GM21423 (cell line): ENCODE results near the gene OR6C6.
"Not testable (repeated sequence)": the region's sequence is repeated elsewhere in the genome, so short reads cannot be mapped to it uniquely, and the experiment has no call there.

Experiments used
- ATAC-seq: cut with Tn5 transposase; IDR thresholded peaks from one replicate; pipeline ENCODE4 v1.9.1; 2021; ENCODE audit warnings: mild to moderate bottlenecking, moderate library complexity; ENCODE audit not compliant: unreplicated experiment

OR6C6 gene

DNA sequence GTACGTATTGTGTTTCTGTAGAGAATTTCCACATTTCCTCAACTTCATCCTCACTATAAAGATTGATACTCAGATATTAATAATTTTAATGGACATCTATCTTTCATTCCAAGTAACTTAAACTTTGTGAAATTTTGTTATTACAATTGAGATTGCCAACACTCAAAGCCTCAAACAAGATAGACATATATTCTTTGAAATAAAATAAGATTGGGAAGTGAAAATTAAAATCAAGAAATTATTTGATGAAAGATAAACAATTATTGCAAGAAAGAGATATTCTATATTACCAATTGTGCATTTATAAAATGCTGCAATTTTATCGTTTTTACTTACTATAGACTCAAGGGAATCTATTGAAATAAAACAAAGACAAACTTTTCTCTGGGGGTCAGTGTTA lies at the start of gene OR6C6:
OR6C6 (minus strand) TSS at position 101 of the 400 bp plus-strand sequence. CDS start 1,337 bp downstream, outside the sequence.
- no peak for ATAC-seq

- no peak for ATAC-seq
Measured at GRCh38 chr12:55336002-55336401, 39.6 kb upstream of the OR6C6 start.

- ATAC-seq = no peak
Measured at GRCh38 chr12:55330446-55330845, 34.1 kb upstream of the OR6C6 start, which contains the start of gene OR6C3. OR6C3 (plus strand) TSS chr12:55330746; CDS start chr12:55331701, 955 bp downstream.

DNA sequence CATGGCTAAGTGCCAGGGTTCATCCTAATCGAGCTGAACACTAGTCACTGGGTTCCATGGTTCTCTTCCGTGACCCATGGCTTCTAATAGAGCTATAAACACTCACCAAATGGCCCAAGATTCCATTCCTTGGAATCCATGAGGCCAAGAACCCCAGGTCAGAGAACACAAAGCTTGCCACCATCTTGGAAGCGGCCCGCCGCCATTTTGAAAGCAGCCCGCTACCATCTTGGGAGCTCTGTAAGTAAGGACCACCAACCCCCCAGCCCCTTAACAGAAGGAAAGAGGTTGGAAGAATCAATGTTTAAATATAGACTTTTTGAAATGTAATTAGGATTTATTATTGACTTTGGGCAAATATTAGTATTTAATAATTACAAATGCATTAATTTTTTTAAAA lies 29.4 kb upstream of the OR6C6 start:
- ATAC-seq = not testable (repeated sequence)

GRCh38 chr12:55320201-55320600 lies 23.8 kb upstream of the OR6C6 start:
- ATAC-seq = no peak

GRCh38 chr12:55314043-55314442 lies 17.7 kb upstream of the OR6C6 start, which contains the start of gene OR6C1:
OR6C1 (plus strand) TSS chr12:55314343; CDS start chr12:55320600, 6,257 bp downstream.
- ATAC-seq = no peak

- ATAC-seq = no peak
Measured at GRCh38 chr12:55289999-55290398, 6.4 kb downstream of the OR6C6 start.

- no peak for ATAC-seq
Measured at GRCh38 chr12:55280991-55281390, 15.4 kb downstream of the OR6C6 start.

GRCh38 chr12:55258303-55258702 lies 38.1 kb downstream of the OR6C6 start:
- ATAC-seq = no peak

DNA sequence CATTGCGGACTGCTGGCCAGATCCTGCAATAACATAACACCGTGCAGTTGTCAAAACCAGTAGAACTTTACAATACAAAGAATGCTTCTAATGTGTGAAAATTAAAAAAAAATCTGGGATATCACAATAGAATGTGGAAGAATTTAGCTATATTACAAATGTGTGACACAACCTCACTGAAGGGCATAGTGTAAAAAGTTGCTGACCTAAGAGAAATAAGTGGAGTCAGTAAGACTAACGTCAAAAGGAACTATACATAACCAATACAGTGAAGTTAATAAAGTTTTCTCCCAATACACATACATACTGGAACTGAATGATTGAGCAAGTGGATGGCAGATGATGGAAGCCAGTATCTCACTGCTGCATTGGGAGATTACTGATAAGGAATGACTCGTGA lies 39.5 kb downstream of the OR6C6 start:
- ATAC-seq = no peak

DNA sequence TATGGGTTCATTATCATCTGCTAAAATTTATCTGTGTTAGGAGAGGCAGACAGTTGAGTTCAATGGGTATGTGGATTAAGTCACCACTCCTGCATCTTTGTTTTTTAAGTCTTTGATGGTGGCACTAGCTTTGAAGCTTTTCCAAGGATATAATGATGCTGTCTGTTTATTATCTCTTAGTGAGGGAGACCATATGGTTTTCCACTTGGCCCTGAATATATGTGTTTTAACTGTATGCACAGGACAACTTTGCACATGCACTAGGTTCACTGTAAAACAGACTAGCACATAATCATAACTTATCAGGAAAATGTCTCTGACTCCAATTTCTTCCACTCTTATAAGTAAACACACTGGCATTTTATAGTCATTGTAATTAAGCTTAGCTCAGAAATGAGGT lies 43.1 kb downstream of the OR6C6 start:
- ATAC-seq = no peak

DNA sequence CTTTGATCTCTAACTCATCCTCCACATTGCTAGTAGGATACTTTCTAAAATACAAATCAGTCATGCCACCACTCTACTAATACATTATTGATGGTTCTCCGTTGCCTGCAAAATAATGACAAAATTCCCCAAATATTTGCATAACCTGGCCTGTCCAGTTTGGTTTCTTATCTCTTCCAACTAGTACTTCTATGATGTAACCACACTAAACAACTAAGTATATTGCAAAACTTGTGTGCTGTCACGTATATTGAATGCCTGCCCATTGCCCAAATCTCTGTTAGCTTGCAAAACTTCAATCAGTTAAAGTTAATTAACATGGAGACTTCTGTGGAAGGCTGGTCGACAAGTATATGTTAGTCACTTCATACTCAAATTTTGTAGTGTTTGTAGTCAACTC lies 45.4 kb downstream of the OR6C6 start:
- no peak for ATAC-seq

DNA sequence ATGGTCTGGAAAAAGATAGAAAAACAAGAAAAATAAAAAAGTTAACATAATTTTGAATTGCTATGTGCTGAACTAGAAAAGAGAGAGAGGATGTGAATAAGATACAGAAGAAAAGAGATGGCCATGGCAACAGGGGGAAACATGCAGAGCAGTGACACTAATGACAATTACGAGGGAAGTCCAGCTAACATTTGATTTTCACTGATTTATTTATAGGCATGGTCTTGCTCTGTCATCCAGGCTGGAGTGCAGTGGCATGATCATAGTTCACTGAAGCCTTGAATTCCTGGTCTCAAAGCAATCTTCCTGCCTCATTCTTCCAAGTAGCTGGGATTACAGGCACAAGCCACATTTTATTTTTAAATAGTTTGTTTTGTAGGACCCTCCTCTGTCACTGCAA lies 50.2 kb downstream of the OR6C6 start:
- ATAC-seq = no peak

DNA sequence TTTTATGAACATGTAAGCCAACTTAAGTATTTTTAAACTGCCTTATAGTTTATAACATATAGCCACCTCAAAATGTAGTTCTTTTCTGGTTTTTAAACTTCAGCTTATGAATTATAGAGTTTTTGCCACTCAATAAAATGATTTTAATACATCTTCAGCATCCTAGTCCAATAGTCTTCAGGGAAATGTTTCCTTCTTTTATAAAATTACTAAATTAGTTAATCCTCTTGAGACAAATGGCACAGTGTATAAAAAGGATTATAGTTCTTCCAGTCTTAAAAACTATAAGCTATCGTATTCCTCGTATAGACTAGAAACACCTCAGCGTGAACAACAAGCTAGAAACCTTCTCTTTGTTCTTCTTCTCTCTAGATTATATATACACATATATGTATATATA lies 52.1 kb downstream of the OR6C6 start, which contains the start of gene OR6C74:
OR6C74 (plus strand) TSS at position 301 of the 400 bp plus-strand sequence. CDS start 2,679 bp downstream, outside the sequence.
- ATAC-seq = no peak
